ENCODE results near the gene ACRV1. TPM values are rescaled to one million over a fixed set of nuclear protein-coding genes. Genes with fewer than 3 reads are reported as not detected.

Gene ACRV1
- 0.92 TPM for total RNA-seq

GRCh38 chr11:125680747-125681146 lies at the start of gene ACRV1:
Gene ACRV1 (minus strand): TSS chr11:125680847. CDS start chr11:125680780, 67 bp downstream.

GRCh38 chr11:125624756-125625213 lies 55.9 kb downstream of the ACRV1 start, which contains the start of gene CHEK1:
Gene CHEK1 (plus strand): TSS chr11:125625163. CDS start chr11:125626769, 1,606 bp downstream.

Small RNA genes lying within 50 kb of the gene (small RNA-seq; reads per million reads assigned to genes)
- not detected for gene RNU2-35P

Other genes starting within 250 kb of the ACRV1 start
- gene FEZ1, start 184.6 kb downstream of the ACRV1 start, total RNA-seq, result 289 TPM
- 90.2 TPM for gene EI24, start 111.4 kb downstream of the ACRV1 start, total RNA-seq
- 104 TPM for gene STT3A, start 88.0 kb downstream of the ACRV1 start, total RNA-seq
- gene CHEK1, start 55.7 kb downstream of the ACRV1 start, total RNA-seq, result 21.9 TPM
- gene PATE1, start 65.4 kb upstream of the ACRV1 start, total RNA-seq, result not detected
- 2.1 TPM for gene PATE2, start 98.0 kb upstream of the ACRV1 start, total RNA-seq
- gene PATE3, start 107.3 kb upstream of the ACRV1 start, total RNA-seq, result not detected
- gene PATE4, start 152.5 kb upstream of the ACRV1 start, total RNA-seq, result not detected
- gene HYLS1, start 206.8 kb upstream of the ACRV1 start, total RNA-seq, result 12.2 TPM
- 9.2 TPM for gene PUS3, start 222.4 kb upstream of the ACRV1 start, total RNA-seq
- gene DDX25, start 223.7 kb upstream of the ACRV1 start, total RNA-seq, result 24.9 TPM